Measurements from ENCODE around the gene GPR151.

Gene GPR151

GRCh38 chr5:146514575-146514974 lies 1.4 kb downstream of the GPR151 start:
- Histone ChIP-seq H2AFZ (ENCODE audit: low read depth, low read length) (no peak overlapping the region), H4K91ac (ENCODE audit: low read length) (no peak overlapping the region), H3K27me3 (ENCODE audit: control insufficient read depth in 1 of 2, insufficient read depth in 1 of 2, low read length in 2 of 2) (no peaks in the 10 kb centered on the region), H3K4ac (ENCODE audit: low read depth in 1 of 2, low read length in 2 of 2) (no peak overlapping the region), H3K4me2 (ENCODE audit: low read length, poor library complexity, severe bottlenecking) (no peak overlapping the region), H3K79me1 (replicated peaks; ENCODE audit: low read length, poor library complexity, severe bottlenecking) (peaks cover 4% of the 10 kb centered on the region), H3K9ac (ENCODE audit: low read length) (no peak overlapping the region), H3K14ac (ENCODE audit: low read length in 2 of 2) (no peak overlapping the region), H2BK5ac (ENCODE audit: low read depth, low read length, poor library complexity, severe bottlenecking) (no peak overlapping the region), H3K27ac (ENCODE audit: low read length, poor library complexity, severe bottlenecking) (no peak overlapping the region), H3K9me3 (ENCODE audit: control insufficient read depth, low read length) (no peaks in the 10 kb centered on the region), H3K36me3 (ENCODE audit: control insufficient read depth in 1 of 2, insufficient read depth in 2 of 2, low read depth in 1 of 2, low read length in 2 of 2) (peaks cover 9 to 32% of the 10 kb centered on the region in 2 experiments), H2BK15ac (ENCODE audit: low read depth, poor library complexity, severe bottlenecking) (no peak overlapping the region), H3K23ac (ENCODE audit: low read length in 2 of 2) (no peak overlapping the region), H2BK120ac (ENCODE audit: low read depth, low read length) (no peak overlapping the region), H3K4me3 (ENCODE audit: insufficient read depth in 1 of 2, low read depth in 1 of 2, low read length in 2 of 2) (no peak overlapping the region), H4K8ac (ENCODE audit: low read length) (no peak overlapping the region), H3K18ac (ENCODE audit: low read depth in 1 of 2, low read length in 2 of 2) (no peak overlapping the region), H2BK12ac (ENCODE audit: low read length in 2 of 2) (no peak overlapping the region), H2AK5ac (ENCODE audit: low read length, severe bottlenecking) (no peak overlapping the region), H3K4me1 (ENCODE audit: control insufficient read depth, insufficient read depth, low read depth, low read length) (no peaks in the 10 kb centered on the region)
- no peak for DNase-seq
- WGBS, result 100% methylated on average over 1 of the region's 1 CpG

GRCh38 chr5:146513462-146513861 lies 2.5 kb downstream of the GPR151 start:
- no peak overlapping the region for H2BK15ac ChIP-seq (ENCODE audit: low read depth, poor library complexity, severe bottlenecking)
- H3K18ac ChIP-seq (ENCODE audit: low read depth in 1 of 2, low read length in 2 of 2), result no peak overlapping the region
- H3K79me1 ChIP-seq (replicated peaks; ENCODE audit: low read length, poor library complexity, severe bottlenecking), result peaks cover 4% of the 10 kb centered on the region
- no peak overlapping the region for H4K91ac ChIP-seq (ENCODE audit: low read length)
- H3K4ac ChIP-seq (ENCODE audit: low read depth in 1 of 2, low read length in 2 of 2), result no peak overlapping the region
- H2AK5ac ChIP-seq (ENCODE audit: low read length, severe bottlenecking), result no peak overlapping the region
- no peak overlapping the region for H3K4me2 ChIP-seq (ENCODE audit: low read length, poor library complexity, severe bottlenecking)
- H3K9me3 ChIP-seq (ENCODE audit: control insufficient read depth, low read length), result no peaks in the 10 kb centered on the region
- no peaks in the 10 kb centered on the region for H3K27me3 ChIP-seq (ENCODE audit: control insufficient read depth in 1 of 2, insufficient read depth in 1 of 2, low read length in 2 of 2)
- DNase-seq, result no peak
- H2BK120ac ChIP-seq (ENCODE audit: low read depth, low read length), result no peak overlapping the region
- H3K23ac ChIP-seq (ENCODE audit: low read length in 2 of 2), result no peak overlapping the region
- H3K9ac ChIP-seq (ENCODE audit: low read length), result no peak overlapping the region
- no peak overlapping the region for H3K14ac ChIP-seq (ENCODE audit: low read length in 2 of 2)
- no CpG with 5 or more reads among the region's 2 CpGs for WGBS
- H3K4me1 ChIP-seq (ENCODE audit: control insufficient read depth, insufficient read depth, low read depth, low read length), result no peaks in the 10 kb centered on the region
- no peak overlapping the region for H3K4me3 ChIP-seq (ENCODE audit: insufficient read depth in 1 of 2, low read depth in 1 of 2, low read length in 2 of 2)
- no peak overlapping the region for H2BK5ac ChIP-seq (ENCODE audit: low read depth, low read length, poor library complexity, severe bottlenecking)
- H4K8ac ChIP-seq (ENCODE audit: low read length), result no peak overlapping the region
- no peak overlapping the region for H3K27ac ChIP-seq (ENCODE audit: low read length, poor library complexity, severe bottlenecking)
- H2BK12ac ChIP-seq (ENCODE audit: low read length in 2 of 2), result no peak overlapping the region
- H3K36me3 ChIP-seq (ENCODE audit: control insufficient read depth in 1 of 2, insufficient read depth in 2 of 2, low read depth in 1 of 2, low read length in 2 of 2), result peaks cover 9 to 43% of the 10 kb centered on the region in 2 experiments
- H2AFZ ChIP-seq (ENCODE audit: low read depth, low read length), result no peak overlapping the region

- Histone ChIP-seq H2BK5ac (ENCODE audit: low read depth, low read length, poor library complexity, severe bottlenecking) (no peak overlapping the region), H2BK12ac (ENCODE audit: low read length in 2 of 2) (no peak overlapping the region), H4K91ac (ENCODE audit: low read length) (no peak overlapping the region), H4K8ac (ENCODE audit: low read length) (no peak overlapping the region), H3K79me1 (replicated peaks; ENCODE audit: low read length, poor library complexity, severe bottlenecking) (peaks cover 4% of the 10 kb centered on the region), H3K9ac (ENCODE audit: low read length) (no peak overlapping the region), H2AFZ (ENCODE audit: low read depth, low read length) (no peak overlapping the region), H2BK120ac (ENCODE audit: low read depth, low read length) (no peak overlapping the region), H3K27ac (ENCODE audit: low read length, poor library complexity, severe bottlenecking) (no peak overlapping the region), H2AK5ac (ENCODE audit: low read length, severe bottlenecking) (no peak overlapping the region), H3K27me3 (ENCODE audit: control insufficient read depth in 1 of 2, insufficient read depth in 1 of 2, low read length in 2 of 2) (no peaks in the 10 kb centered on the region), H3K18ac (ENCODE audit: low read depth in 1 of 2, low read length in 2 of 2) (no peak overlapping the region), H3K4me1 (ENCODE audit: control insufficient read depth, insufficient read depth, low read depth, low read length) (no peaks in the 10 kb centered on the region), H3K4ac (ENCODE audit: low read depth in 1 of 2, low read length in 2 of 2) (no peak overlapping the region), H3K4me3 (ENCODE audit: insufficient read depth in 1 of 2, low read depth in 1 of 2, low read length in 2 of 2) (no peak overlapping the region), H3K23ac (ENCODE audit: low read length in 2 of 2) (no peak overlapping the region), H2BK15ac (ENCODE audit: low read depth, poor library complexity, severe bottlenecking) (no peak overlapping the region), H3K4me2 (ENCODE audit: low read length, poor library complexity, severe bottlenecking) (no peak overlapping the region), H3K9me3 (ENCODE audit: control insufficient read depth, low read length) (no peaks in the 10 kb centered on the region), H3K14ac (ENCODE audit: low read length in 2 of 2) (no peak overlapping the region), H3K36me3 (ENCODE audit: control insufficient read depth in 1 of 2, insufficient read depth in 2 of 2, low read depth in 1 of 2, low read length in 2 of 2) (peaks cover 9 to 70% of the 10 kb centered on the region in 2 experiments)
- DNase-seq, result peak; percentile 48
- WGBS, result 100% methylated on average over 6 of the region's 9 CpGs
These were observed 5.3 kb downstream of the GPR151 start for GRCh38 chr5:146510559-146511125.

- no peak overlapping the region for H4K91ac ChIP-seq (ENCODE audit: low read length)
- no peak overlapping the region for H2AK5ac ChIP-seq (ENCODE audit: low read length, severe bottlenecking)
- H3K36me3 ChIP-seq (ENCODE audit: control insufficient read depth in 1 of 2, insufficient read depth in 2 of 2, low read depth in 1 of 2, low read length in 2 of 2), result peaks cover 12 to 89% of the 10 kb centered on the region in 2 experiments
- H3K4me1 ChIP-seq (ENCODE audit: control insufficient read depth, insufficient read depth, low read depth, low read length), result no peaks in the 10 kb centered on the region
- H3K4me3 ChIP-seq (ENCODE audit: insufficient read depth in 1 of 2, low read depth in 1 of 2, low read length in 2 of 2), result no peak overlapping the region
- no peaks in the 10 kb centered on the region for H3K27me3 ChIP-seq (ENCODE audit: control insufficient read depth in 1 of 2, insufficient read depth in 1 of 2, low read length in 2 of 2)
- no peak overlapping the region for H2BK12ac ChIP-seq (ENCODE audit: low read length in 2 of 2)
- H2BK120ac ChIP-seq (ENCODE audit: low read depth, low read length), result no peak overlapping the region
- H3K79me1 ChIP-seq (replicated peaks; ENCODE audit: low read length, poor library complexity, severe bottlenecking), result peaks cover 11% of the 10 kb centered on the region
- H3K9ac ChIP-seq (ENCODE audit: low read length), result no peak overlapping the region
- no peak for DNase-seq
- H3K27ac ChIP-seq (ENCODE audit: low read length, poor library complexity, severe bottlenecking), result no peak overlapping the region
- no peak overlapping the region for H3K23ac ChIP-seq (ENCODE audit: low read length in 2 of 2)
- WGBS, result 97% methylated on average over 5 of the region's 5 CpGs
- H3K14ac ChIP-seq (ENCODE audit: low read length in 2 of 2), result no peak overlapping the region
- H4K8ac ChIP-seq (ENCODE audit: low read length), result no peak overlapping the region
- no peak overlapping the region for H2BK5ac ChIP-seq (ENCODE audit: low read depth, low read length, poor library complexity, severe bottlenecking)
- no peak overlapping the region for H2BK15ac ChIP-seq (ENCODE audit: low read depth, poor library complexity, severe bottlenecking)
- H2AFZ ChIP-seq (ENCODE audit: low read depth, low read length), result no peak overlapping the region
- H3K18ac ChIP-seq (ENCODE audit: low read depth in 1 of 2, low read length in 2 of 2), result no peak overlapping the region
- no peak overlapping the region for H3K4ac ChIP-seq (ENCODE audit: low read depth in 1 of 2, low read length in 2 of 2)
- H3K9me3 ChIP-seq (ENCODE audit: control insufficient read depth, low read length), result no peaks in the 10 kb centered on the region
- H3K4me2 ChIP-seq (ENCODE audit: low read length, poor library complexity, severe bottlenecking), result no peak overlapping the region
These were observed 8.6 kb downstream of the GPR151 start for GRCh38 chr5:146507428-146507827.

All from mesenchymal stem cell (in vitro differentiated cells and primary cell).